Measurements from ENCODE around the gene SLC2A13.

DNA sequence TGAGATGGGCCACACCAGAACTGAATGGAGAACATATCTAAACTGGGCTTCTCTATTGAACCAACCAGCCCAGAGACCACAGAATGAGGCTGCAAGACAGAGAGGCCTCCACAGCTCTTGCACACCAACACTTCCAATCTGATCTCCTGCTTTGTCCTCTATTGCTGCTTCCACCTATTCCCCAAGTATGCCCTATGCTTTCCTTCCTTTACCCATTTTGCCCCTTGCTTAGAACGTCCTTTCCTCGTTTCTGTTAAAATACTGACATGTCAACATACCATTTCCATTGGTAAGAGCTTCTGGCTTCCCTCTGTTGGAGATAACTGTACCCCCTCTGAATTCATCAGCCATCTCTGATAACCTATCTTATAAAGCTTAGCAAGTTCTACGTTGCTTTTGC lies 2.8 kb downstream of the SLC2A13 start:
- TF ChIP-seq, protein P1, sequence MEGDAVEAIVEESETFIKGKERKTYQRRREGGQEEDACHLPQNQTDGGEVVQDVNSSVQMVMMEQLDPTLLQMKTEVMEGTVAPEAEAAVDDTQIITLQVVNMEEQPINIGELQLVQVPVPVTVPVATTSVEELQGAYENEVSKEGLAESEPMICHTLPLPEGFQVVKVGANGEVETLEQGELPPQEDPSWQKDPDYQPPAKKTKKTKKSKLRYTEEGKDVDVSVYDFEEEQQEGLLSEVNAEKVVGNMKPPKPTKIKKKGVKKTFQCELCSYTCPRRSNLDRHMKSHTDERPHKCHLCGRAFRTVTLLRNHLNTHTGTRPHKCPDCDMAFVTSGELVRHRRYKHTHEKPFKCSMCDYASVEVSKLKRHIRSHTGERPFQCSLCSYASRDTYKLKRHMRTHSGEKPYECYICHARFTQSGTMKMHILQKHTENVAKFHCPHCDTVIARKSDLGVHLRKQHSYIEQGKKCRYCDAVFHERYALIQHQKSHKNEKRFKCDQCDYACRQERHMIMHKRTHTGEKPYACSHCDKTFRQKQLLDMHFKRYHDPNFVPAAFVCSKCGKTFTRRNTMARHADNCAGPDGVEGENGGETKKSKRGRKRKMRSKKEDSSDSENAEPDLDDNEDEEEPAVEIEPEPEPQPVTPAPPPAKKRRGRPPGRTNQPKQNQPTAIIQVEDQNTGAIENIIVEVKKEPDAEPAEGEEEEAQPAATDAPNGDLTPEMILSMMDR (IDR thresholded peaks at IDR 0.05), result no peak
- TF ChIP-seq POLR2A (IDR thresholded peaks at IDR 0.05), result no peak
